Left lung (tissue), 10 donors: ENCODE data around the gene CACNB4. TPM values are rescaled to one million over a fixed set of nuclear protein-coding genes. Genes with fewer than 3 reads are reported as not detected.

Experiments
- ATAC-seq: fragments of 200-7000 bp; cut with Tn5 transposase; one replicate; pipeline ENCODE4 v1.9.1; 2020; ENCODE audit warnings: moderate library complexity
- DNase-seq, 4 donors: peaks; one replicate each; pipeline ENCODE4 v3.0.0-alpha.2; 2013 to 2020
- H3K27ac ChIP-seq, 2 donors: fragments of 200-600 bp; sonication (generic) in 1 of 2; one replicate each; pipeline versions ENCODE4 v1.5.0 to v1.8.0; 2020 to 2021
- H3K27me3 ChIP-seq, 2 donors: fragments of 200-600 bp; sonication (generic) in 1 of 2; one replicate each; pipeline versions ENCODE4 v1.5.0 to v1.8.0; 2020 to 2021
- H3K36me3 ChIP-seq, 2 donors: fragments of 200-600 bp; sonication (generic) in 1 of 2; one replicate each; pipeline versions ENCODE4 v1.5.0 to v1.8.0; 2020 to 2021
- H3K4me1 ChIP-seq, 2 donors: fragments of 200-600 bp; one replicate each; pipeline ENCODE4 v1.8.0; 2021
- H3K4me3 ChIP-seq, 2 donors: fragments of 200-600 bp; sonication (generic) in 1 of 2; one replicate each; pipeline versions ENCODE4 v1.5.0 to v1.8.0; 2020 to 2021; ENCODE audit warnings: mild to moderate bottlenecking in 1 of 2
- H3K9me3 ChIP-seq, 2 donors: fragments of 200-600 bp; sonication (generic) in 1 of 2; one replicate each; pipeline versions ENCODE4 v1.5.0 to v1.8.0; 2020 to 2021
- intact Hi-C, 2 donors: fragments of 100-400 bp; cut with DNase I; formaldehyde crosslinking; loops; one replicate each; pipeline versions ENCODE4 v1.11.2 to v1.14.2; 2022
- polyA plus RNA-seq, 6 donors: library from polyadenylated mRNA; unstranded; fragments of 120-200 nt; gene quantifications; one replicate each; pipeline ENCODE4 v1.2.1, GENCODE V29; 2013; ENCODE audit not compliant: insufficient read length in 6 of 6
- total RNA-seq, 2 donors: library from RNA; stranded (reverse); fragmentation: NEBNext Ultra II Directional; extraction: Animal tissue kit (Norgen Biotek cat#: 25700); gene quantifications; one replicate each; pipeline ENCODE4 v1.2.1, GENCODE V29; 2021
- TF ChIP-seq, protein P1 (sequence below), 2 donors: fragments of 200-600 bp; sonication (generic) in 1 of 2; IDR thresholded peaks; one replicate each; pipeline versions ENCODE4 v1.5.0 to v1.8.0; 2021; ENCODE audit warnings: antibody characterized with exemption in 2 of 2
- donor health status: DM: no; HTN: yes; CAD: no.
- donor health status: DM: no; HTN: no; CAD: no.

CACNB4 gene
- total and polyA plus RNA-seq, 8 donors = 5.9 to 11.2 (median 8.6) TPM

- DNase-seq (no peak), ATAC-seq (no peak)
- Histone ChIP-seq H3K4me3 (no peak overlapping the region), H3K36me3 (no peaks in the 10 kb centered on the region), H3K9me3 (no peaks in the 10 kb centered on the region), H3K27me3 (peaks cover under 1 to 6% of the 10 kb centered on the region in 2 donors), H3K4me1 (no peaks in the 10 kb centered on the region), H3K27ac (no peak overlapping the region)
- TF ChIP-seq, protein P1, sequence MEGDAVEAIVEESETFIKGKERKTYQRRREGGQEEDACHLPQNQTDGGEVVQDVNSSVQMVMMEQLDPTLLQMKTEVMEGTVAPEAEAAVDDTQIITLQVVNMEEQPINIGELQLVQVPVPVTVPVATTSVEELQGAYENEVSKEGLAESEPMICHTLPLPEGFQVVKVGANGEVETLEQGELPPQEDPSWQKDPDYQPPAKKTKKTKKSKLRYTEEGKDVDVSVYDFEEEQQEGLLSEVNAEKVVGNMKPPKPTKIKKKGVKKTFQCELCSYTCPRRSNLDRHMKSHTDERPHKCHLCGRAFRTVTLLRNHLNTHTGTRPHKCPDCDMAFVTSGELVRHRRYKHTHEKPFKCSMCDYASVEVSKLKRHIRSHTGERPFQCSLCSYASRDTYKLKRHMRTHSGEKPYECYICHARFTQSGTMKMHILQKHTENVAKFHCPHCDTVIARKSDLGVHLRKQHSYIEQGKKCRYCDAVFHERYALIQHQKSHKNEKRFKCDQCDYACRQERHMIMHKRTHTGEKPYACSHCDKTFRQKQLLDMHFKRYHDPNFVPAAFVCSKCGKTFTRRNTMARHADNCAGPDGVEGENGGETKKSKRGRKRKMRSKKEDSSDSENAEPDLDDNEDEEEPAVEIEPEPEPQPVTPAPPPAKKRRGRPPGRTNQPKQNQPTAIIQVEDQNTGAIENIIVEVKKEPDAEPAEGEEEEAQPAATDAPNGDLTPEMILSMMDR (IDR thresholded peaks at IDR 0.05) = no peak
- intact Hi-C loops = no loop called here
These were observed 7.6 kb upstream of the CACNB4 start for GRCh38 chr2:152106464-152106863.

- Histone ChIP-seq H3K9me3 (no peaks in the 10 kb centered on the region), H3K27me3 (peaks cover 16 to 33% of the 10 kb centered on the region in 2 donors), H3K36me3 (no peaks in the 10 kb centered on the region), H3K27ac (no peak overlapping the region), H3K4me1 (peaks cover 0 to 14% of the 10 kb centered on the region in 2 donors), H3K4me3 (no peak overlapping the region)
- intact Hi-C loops = no loop called here
- DNase-seq (no peak), ATAC-seq (no peak)
- TF ChIP-seq, protein P1 (IDR thresholded peaks at IDR 0.05) = no peak
These were observed 4.4 kb upstream of the CACNB4 start for GRCh38 chr2:152103271-152103670.

- no peaks in the 10 kb centered on the region for H3K9me3 ChIP-seq
- no peak overlapping the region for H3K27ac ChIP-seq
- intact Hi-C loops = no loop called here
- H3K27me3 ChIP-seq = peaks cover 16 to 46% of the 10 kb centered on the region in 2 donors
- H3K4me3 ChIP-seq = no peak overlapping the region
- DNase-seq = no peak
- H3K36me3 ChIP-seq = no peaks in the 10 kb centered on the region
- TF ChIP-seq, protein P1 (IDR thresholded peaks at IDR 0.05) = no peak
- ATAC-seq = no peak
- H3K4me1 ChIP-seq = peaks cover 0 to 25% of the 10 kb centered on the region in 2 donors
These were observed 2.1 kb upstream of the CACNB4 start for GRCh38 chr2:152100961-152101360.

DNA sequence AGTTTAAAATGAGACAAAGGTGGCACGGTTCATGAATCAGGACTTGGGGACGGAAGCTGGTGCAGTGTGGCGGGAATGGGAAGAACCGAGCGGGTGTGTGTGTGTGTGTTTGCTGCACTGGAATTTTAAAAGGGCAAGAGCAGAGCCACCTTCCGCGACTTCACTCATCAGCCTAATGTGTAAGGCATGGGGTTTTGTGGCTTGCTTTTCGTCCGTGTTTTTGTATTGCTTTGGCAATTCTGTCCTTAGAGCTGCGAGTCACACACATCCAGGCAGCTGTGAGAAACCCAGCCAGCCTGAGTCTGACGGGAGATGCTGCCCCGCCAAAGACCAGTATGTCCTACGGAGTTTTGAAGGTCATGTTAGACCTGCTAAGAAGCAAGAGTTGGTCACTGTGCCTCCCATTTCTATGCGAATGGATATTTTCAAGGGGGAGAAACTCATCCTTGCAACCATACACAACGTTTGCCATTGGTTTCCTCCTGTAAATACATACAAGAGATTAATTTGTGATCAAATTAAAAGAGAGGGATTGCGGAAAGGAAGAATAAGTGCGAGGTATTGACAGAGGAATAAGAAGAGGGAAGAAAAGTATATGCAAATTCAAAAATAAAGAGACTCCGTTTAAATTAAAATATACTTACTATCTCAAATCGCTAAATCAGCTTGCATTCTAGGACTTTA is 665 bp upstream of the CACNB4 start:
- peak in 2 of 4 donors; percentile 13 to 20 for DNase-seq
- Histone ChIP-seq H3K4me1 (peaks cover 0 to 25% of the 10 kb centered on the region in 2 donors), H3K27me3 (peaks cover 16 to 46% of the 10 kb centered on the region in 2 donors), H3K27ac (no peak overlapping the region), H3K9me3 (no peaks in the 10 kb centered on the region), H3K4me3 (peak overlapping the region; percentile 51 to 59), H3K36me3 (no peaks in the 10 kb centered on the region)
- peak; percentile 45 for ATAC-seq
- intact Hi-C loops = no loop called here
- TF ChIP-seq, protein P1 (IDR thresholded peaks at IDR 0.05) = no peak

DNA sequence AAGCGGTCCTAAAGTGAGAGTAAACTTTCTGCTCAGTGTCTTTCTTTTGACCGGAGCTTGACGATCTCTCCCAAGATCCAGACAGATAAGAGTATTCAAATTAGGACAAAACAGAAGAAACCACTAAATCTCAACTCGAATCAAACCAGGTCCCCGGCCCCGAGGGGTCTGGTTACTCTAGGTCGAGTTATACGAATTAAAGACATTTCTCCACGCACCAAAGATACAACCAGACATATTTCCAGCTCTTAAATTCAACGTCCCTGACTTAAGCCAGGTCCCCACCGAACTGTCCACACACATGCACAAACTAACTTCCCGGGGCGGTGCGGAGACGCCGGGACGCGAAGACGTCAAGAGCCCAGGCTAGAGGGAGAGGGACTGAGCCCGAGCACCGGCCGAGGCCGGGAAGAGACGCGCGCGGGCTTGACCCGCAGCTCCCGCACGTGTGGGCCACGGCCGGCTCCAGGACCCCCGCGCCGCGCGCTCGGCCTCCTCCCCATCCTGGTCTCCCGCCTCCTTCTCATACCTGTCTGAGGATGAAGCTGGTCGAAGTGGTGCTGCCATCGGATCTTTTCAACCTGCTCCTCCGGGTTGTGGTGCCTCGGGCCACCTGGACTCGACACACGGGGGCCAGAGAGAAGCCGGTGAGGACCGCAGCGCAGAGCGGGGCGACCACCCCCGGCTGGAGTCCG is 896 bp downstream of the CACNB4 start:
- peak overlapping the region; percentile 51 to 59 for H3K4me3 ChIP-seq
- H3K27me3 ChIP-seq = peaks cover 16 to 46% of the 10 kb centered on the region in 2 donors
- DNase-seq (peak; percentile 26 to 86 (median 39)), ATAC-seq (peak; percentile 80)
- TF ChIP-seq, protein P1 (IDR thresholded peaks at IDR 0.05) = no peak
- peaks cover 0 to 25% of the 10 kb centered on the region in 2 donors for H3K4me1 ChIP-seq
- intact Hi-C loops = no loop called here
- H3K27ac ChIP-seq = peak overlapping the region in 1 of 2 donors; percentile 7
- H3K36me3 ChIP-seq = no peaks in the 10 kb centered on the region
- H3K9me3 ChIP-seq = no peaks in the 10 kb centered on the region
